GM12878 (cell line): ENCODE data around the gene TFF1. TPM values are rescaled to one million over a fixed set of nuclear protein-coding genes. Genes with fewer than 3 reads are reported as not detected.

Experiments used
- ATAC-seq: fragments of 200-7000 bp; cut with Tn5 transposase; 3 replicates; pipeline ENCODE4 v1.9.1; 2020; ENCODE audit warnings: mild to moderate bottlenecking, moderate library complexity
- BruUV-seq: library from RNA; stranded (reverse); fragments of 400-500 nt; replicated peaks from 2 replicates; lab custom pipeline; 2021; lab: Mats Ljungman, UMichigan
- CTCF ChIA-PET: fragments of 300-600 bp; sonication (Branson Sonifier 250); formaldehyde crosslinking; extraction: SDS; loops from one replicate; lab custom pipeline; 2021; ENCODE audit warnings: inconsistent platforms; lab: Yijun Ruan, JAX
- POLR2A ChIA-PET: fragments of 350-600 bp; formaldehyde crosslinking; extraction: SDS; loops from one replicate; lab custom pipeline; 2021; ENCODE audit warnings: inconsistent platforms; lab: Charles Lee
- RAD21 ChIA-PET: fragments of 300-600 bp; sonication (Branson Sonifier 250); formaldehyde crosslinking; loops from one replicate; lab custom pipeline; 2023; ENCODE audit warnings: antibody characterized with exemption; ENCODE audit not compliant: unreplicated experiment; lab: Charles Lee
- SMC1A ChIA-PET: fragments of 300-600 bp; sonication (Branson Sonifier 250); formaldehyde crosslinking; loops from one replicate; lab custom pipeline; 2023; ENCODE audit not compliant: unreplicated experiment, uncharacterized antibody; lab: Charles Lee
- DNase-seq: peaks from one replicate; pipeline ENCODE4 v3.0.0-alpha.2; 2011; ENCODE audit warnings: low read depth, low spot score
- FAIRE-seq: peaks from 3 replicates; lab custom pipeline; 2011; peaks lifted over from hg19 to GRCh38; lab: Jason Lieb, UNC
- H2AFZ ChIP-seq: 2 replicates; pipeline ENCODE4 v1.6.0; 2011; ENCODE audit warnings: low read depth, low read length, control low read depth; ENCODE audit not compliant: control insufficient read depth
- H3K27ac ChIP-seq: 2 replicates; pipeline ENCODE4 v1.5.1; 2011; ENCODE audit warnings: control low read depth; ENCODE audit not compliant: control insufficient read depth, insufficient read depth
- H3K27me3 ChIP-seq, 2 experiments: replicated peaks in 1 of 2; 2 replicates each; pipeline versions ENCODE4 v1.6.0 to v1.6.1; 2011; ENCODE audit warnings: low read length in 1 of 2; ENCODE audit not compliant: control insufficient read depth in 2 of 2, insufficient read depth in 2 of 2
- H3K36me3 ChIP-seq, 2 experiments: 2 replicates each; pipeline ENCODE4 v1.5.1; 2011; ENCODE audit warnings: low read length in 1 of 2; ENCODE audit not compliant: control insufficient read depth in 2 of 2, insufficient read depth in 2 of 2
- H3K4me1 ChIP-seq: 2 replicates; pipeline ENCODE4 v1.6.1; 2011; ENCODE audit warnings: mild to moderate bottlenecking, low read length, moderate library complexity, mixed read lengths; ENCODE audit not compliant: control insufficient read depth, insufficient read depth
- H3K4me2 ChIP-seq: 2 replicates; pipeline ENCODE4 v1.6.0; 2011; ENCODE audit warnings: control low read depth; ENCODE audit not compliant: control insufficient read depth, insufficient read depth
- H3K4me3 ChIP-seq: fragments of 200-600 bp; sonication (generic); 2 replicates; pipeline ENCODE4 v1.5.1; 2016
- H3K79me2 ChIP-seq: 2 replicates; pipeline ENCODE4 v1.6.0; 2011; ENCODE audit warnings: low read length; ENCODE audit not compliant: control insufficient read depth, insufficient read depth
- H3K9ac ChIP-seq: 2 replicates; pipeline ENCODE4 v1.8.0; 2011; ENCODE audit warnings: low read length, control low read depth, mixed read lengths; ENCODE audit not compliant: control insufficient read depth, insufficient read depth
- H3K9me3 ChIP-seq: replicated peaks from 3 replicates; pipeline ENCODE4 v1.5.1; 2011; ENCODE audit warnings: mild to moderate bottlenecking, low read length; ENCODE audit not compliant: control insufficient read depth, insufficient read depth
- H4K20me1 ChIP-seq: 2 replicates; pipeline ENCODE4 v1.6.0; 2011; ENCODE audit not compliant: control insufficient read depth, insufficient read depth
- ASH2L ChIP-seq: fragments of 300-600, 200-600 bp; sonication (generic); IDR thresholded peaks from 2 replicates; pipeline ENCODE4 v1.6.1; 2017; ENCODE audit warnings: low read depth, mild to moderate bottlenecking, borderline replicate concordance
- BRCA1 ChIP-seq: IDR thresholded peaks from 2 replicates; pipeline ENCODE4 v1.6.1; 2011; ENCODE audit warnings: low read depth, low read length, improper control_type of control experiment
- CEBPB ChIP-seq, 2 experiments: fragments of 150-350 bp in 1 of 2; IDR thresholded peaks; 2 replicates each; pipeline ENCODE4 v1.6.1; 2012 to 2014; ENCODE audit warnings: low read depth in 2 of 2, low read length in 2 of 2, borderline replicate concordance in 1 of 2, inconsistent platforms in 1 of 2
- ETV6 ChIP-seq, 2 experiments: fragments of 450-650 bp in 1 of 2; IDR thresholded peaks in 1 of 2; conservative IDR thresholded peaks in 1 of 2; 2 replicates each; pipeline ENCODE4 v1.6.1; 2014; ENCODE audit warnings: antibody characterized with exemption in 1 of 2, borderline replicate concordance in 1 of 2, low read depth in 1 of 2, mild to moderate bottlenecking in 1 of 2, moderate library complexity in 1 of 2
- IRF4 ChIP-seq: IDR thresholded peaks from 2 replicates; pipeline ENCODE4 v1.6.1; 2011; ENCODE audit warnings: low read depth, low read length
- TCF12 ChIP-seq: IDR thresholded peaks from 2 replicates; pipeline ENCODE4 v1.6.1; 2011; ENCODE audit warnings: low read depth, mild to moderate bottlenecking, low read length
- TCF3 ChIP-seq: IDR thresholded peaks from 2 replicates; pipeline ENCODE4 v1.6.1; 2012; ENCODE audit warnings: low read depth, mild to moderate bottlenecking, low read length, borderline replicate concordance; ENCODE audit not compliant: insufficient read depth
- YBX1 ChIP-seq: fragments of 450-650 bp; IDR thresholded peaks from 2 replicates; pipeline ENCODE4 v1.6.1; 2016; ENCODE audit warnings: antibody characterized with exemption
- ZNF622 ChIP-seq: fragments of 450-650 bp; IDR thresholded peaks from 2 replicates; pipeline ENCODE4 v1.6.1; 2017; ENCODE audit warnings: mild to moderate bottlenecking, inconsistent platforms
- ZSCAN29 ChIP-seq: fragments of 450-650 bp; IDR thresholded peaks from 2 replicates; pipeline ENCODE4 v1.6.1; 2017; ENCODE audit warnings: mild to moderate bottlenecking, moderate library complexity
- WGBS: methylation state at CpG from one replicate; pipeline ENCODE4 v1.1.6; 2016; ENCODE audit warnings: low lambda C conversion rate; ENCODE audit not compliant: insufficient replicate concordance, insufficient coverage; ENCODE audit errors: missing lambda C conversion rate; 5-methylcytosine and 5-hydroxymethylcytosine counted together
- in situ Hi-C: fragments of 300-500 bp; cut with MboI; formaldehyde crosslinking; loops from 9 replicates; pipeline ENCODE4 v1.14.3; 2018; ENCODE audit warnings: mixed read lengths
- intact Hi-C: fragments of 100-400 bp; cut with micrococcal nuclease; formaldehyde crosslinking; loops from one replicate; pipeline ENCODE4 v1.14.2; 2022; ENCODE audit not compliant: unreplicated experiment
- polyA plus RNA-seq, 11 experiments: library from polyadenylated mRNA; depleted of rRNA in 4 of 11; unstranded in 6 of 11; stranded (reverse) in 5 of 11; fragments of >200 nt; fragmentation: Nextera tagmentation in 4 of 11; fragmentation: Illumina TruSeq in 1 of 11; extraction: Ambion mirVana in 4 of 11; extraction: Trizol in 1 of 11; gene quantifications; 1 replicate in 1 of 11; 2 replicates in 10 of 11; pipeline versions ENCODE4 v1.2.1 to v1.2.3, GENCODE V29; 2011 to 2016; ENCODE audit warnings: inconsistent platforms in 2 of 11, missing spikeins in 2 of 11, low read depth in 1 of 11
- total RNA-seq, 4 experiments: library from RNA; depleted of rRNA in 3 of 4; stranded (reverse); fragments of >200 nt in 3 of 4; fragmentation: Illumina TruSeq in 1 of 4; extraction: Trizol in 1 of 4; gene quantifications; 2 replicates each; pipeline versions ENCODE4 v1.2.1 to v1.2.3, GENCODE V29; 2013 to 2021
- TF ChIP-seq, protein P1 (sequence below): IDR thresholded peaks from 2 replicates; pipeline ENCODE4 v1.6.1; 2011; ENCODE audit warnings: low read depth, mild to moderate bottlenecking, low read length, moderate library complexity, borderline replicate concordance; ENCODE audit errors: extremely low read depth
- TF ChIP-seq, protein P2 (sequence below): fragments of 450-650 bp; IDR thresholded peaks from 2 replicates; pipeline ENCODE4 v1.6.1; 2017; ENCODE audit warnings: antibody characterized with exemption, mild to moderate bottlenecking, moderate library complexity
- TF ChIP-seq, protein P3 (sequence below): fragments of 450-650 bp; IDR thresholded peaks from 2 replicates; pipeline ENCODE4 v1.6.1; 2017; ENCODE audit warnings: mild to moderate bottlenecking, moderate library complexity
- TF ChIP-seq, protein P4 (sequence below): fragments of 450-650 bp; IDR thresholded peaks from 2 replicates; pipeline ENCODE4 v1.6.1; 2014; ENCODE audit warnings: mild to moderate bottlenecking

TFF1 gene
- total and polyA plus RNA-seq, 10 of the 15 experiments (the other 5 are each of a cell fraction or from before 2014, with no cell fraction given), result 0.13 TPM; not detected in 9

DNA sequence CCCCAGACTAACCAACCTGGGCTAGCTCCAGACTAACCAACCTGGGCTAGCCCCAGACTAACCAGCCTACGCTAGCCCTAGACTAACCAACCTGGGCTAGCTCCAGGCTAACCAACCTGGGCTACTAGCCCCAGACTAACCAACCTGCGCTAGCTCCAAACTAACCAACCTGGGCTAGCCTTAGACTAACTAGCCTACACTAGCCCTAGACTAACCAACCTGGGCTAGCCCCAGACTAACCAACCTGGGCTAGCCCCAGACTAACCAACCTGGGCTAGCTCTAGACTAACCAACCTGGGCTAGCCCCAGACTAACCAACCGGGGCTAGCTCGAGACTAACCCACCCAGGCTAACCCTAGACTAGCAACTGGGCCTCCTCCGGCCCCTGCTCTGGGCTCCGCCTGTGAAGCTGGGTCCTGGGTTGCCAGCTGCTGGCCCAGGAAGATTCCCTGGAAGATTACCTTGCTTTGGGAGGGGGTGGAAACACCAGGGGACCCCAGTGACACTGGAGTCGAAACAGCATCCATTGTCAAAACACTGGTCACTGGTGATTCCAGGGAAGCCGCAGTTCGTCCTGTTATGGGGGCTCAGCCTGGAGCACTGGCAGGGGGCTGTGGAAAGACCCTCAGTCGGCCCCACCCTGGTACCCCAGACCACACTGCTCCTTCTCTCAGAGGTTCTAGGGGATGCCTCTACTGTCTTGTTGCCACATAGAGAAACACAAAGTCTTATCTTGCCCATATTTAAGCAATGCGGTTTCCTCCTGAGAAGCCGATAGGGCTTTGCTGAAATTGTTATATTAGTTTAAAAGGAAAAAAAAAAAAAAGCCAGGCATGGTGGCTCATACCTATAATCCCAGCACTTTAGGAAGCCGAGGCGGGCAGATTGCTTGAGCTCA is 16.7 kb downstream of the TFF1 start:
- ATAC-seq, result no peak
- POLR2A ChIA-PET, result interaction anchor here (0.7 kb wide), 1 partner anchor 88 kb away, joined by 4 read pairs; no protein-coding TSS in a partner anchor
- H3K4me3 ChIP-seq, result no peak overlapping the region
- TF ChIP-seq ZSCAN29, result no peak
- TF ChIP-seq, protein P1, sequence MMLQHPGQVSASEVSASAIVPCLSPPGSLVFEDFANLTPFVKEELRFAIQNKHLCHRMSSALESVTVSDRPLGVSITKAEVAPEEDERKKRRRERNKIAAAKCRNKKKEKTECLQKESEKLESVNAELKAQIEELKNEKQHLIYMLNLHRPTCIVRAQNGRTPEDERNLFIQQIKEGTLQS, result no peak
- TF ChIP-seq, protein P2, sequence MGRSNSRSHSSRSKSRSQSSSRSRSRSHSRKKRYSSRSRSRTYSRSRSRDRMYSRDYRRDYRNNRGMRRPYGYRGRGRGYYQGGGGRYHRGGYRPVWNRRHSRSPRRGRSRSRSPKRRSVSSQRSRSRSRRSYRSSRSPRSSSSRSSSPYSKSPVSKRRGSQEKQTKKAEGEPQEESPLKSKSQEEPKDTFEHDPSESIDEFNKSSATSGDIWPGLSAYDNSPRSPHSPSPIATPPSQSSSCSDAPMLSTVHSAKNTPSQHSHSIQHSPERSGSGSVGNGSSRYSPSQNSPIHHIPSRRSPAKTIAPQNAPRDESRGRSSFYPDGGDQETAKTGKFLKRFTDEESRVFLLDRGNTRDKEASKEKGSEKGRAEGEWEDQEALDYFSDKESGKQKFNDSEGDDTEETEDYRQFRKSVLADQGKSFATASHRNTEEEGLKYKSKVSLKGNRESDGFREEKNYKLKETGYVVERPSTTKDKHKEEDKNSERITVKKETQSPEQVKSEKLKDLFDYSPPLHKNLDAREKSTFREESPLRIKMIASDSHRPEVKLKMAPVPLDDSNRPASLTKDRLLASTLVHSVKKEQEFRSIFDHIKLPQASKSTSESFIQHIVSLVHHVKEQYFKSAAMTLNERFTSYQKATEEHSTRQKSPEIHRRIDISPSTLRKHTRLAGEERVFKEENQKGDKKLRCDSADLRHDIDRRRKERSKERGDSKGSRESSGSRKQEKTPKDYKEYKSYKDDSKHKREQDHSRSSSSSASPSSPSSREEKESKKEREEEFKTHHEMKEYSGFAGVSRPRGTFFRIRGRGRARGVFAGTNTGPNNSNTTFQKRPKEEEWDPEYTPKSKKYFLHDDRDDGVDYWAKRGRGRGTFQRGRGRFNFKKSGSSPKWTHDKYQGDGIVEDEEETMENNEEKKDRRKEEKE, result no peak
- no peak for TF ChIP-seq TCF12
- no peak for TF ChIP-seq YBX1
- TF ChIP-seq ZNF622, result no peak
- TF ChIP-seq CEBPB (IDR thresholded peaks at IDR 0.05; ENCODE audit: borderline replicate concordance in 1 of 2, low read depth in 2 of 2, low read length in 2 of 2), result no peak
- TF ChIP-seq ETV6 (conservative IDR thresholded peaks at IDR 0.05 in 1 of 2, IDR thresholded peaks at IDR 0.05 in 1 of 2; ENCODE audit: borderline replicate concordance in 1 of 2, low read depth in 1 of 2), result no peak
- no peak for TF ChIP-seq ASH2L
- TF ChIP-seq BRCA1, result no peak
- TF ChIP-seq, protein P3, sequence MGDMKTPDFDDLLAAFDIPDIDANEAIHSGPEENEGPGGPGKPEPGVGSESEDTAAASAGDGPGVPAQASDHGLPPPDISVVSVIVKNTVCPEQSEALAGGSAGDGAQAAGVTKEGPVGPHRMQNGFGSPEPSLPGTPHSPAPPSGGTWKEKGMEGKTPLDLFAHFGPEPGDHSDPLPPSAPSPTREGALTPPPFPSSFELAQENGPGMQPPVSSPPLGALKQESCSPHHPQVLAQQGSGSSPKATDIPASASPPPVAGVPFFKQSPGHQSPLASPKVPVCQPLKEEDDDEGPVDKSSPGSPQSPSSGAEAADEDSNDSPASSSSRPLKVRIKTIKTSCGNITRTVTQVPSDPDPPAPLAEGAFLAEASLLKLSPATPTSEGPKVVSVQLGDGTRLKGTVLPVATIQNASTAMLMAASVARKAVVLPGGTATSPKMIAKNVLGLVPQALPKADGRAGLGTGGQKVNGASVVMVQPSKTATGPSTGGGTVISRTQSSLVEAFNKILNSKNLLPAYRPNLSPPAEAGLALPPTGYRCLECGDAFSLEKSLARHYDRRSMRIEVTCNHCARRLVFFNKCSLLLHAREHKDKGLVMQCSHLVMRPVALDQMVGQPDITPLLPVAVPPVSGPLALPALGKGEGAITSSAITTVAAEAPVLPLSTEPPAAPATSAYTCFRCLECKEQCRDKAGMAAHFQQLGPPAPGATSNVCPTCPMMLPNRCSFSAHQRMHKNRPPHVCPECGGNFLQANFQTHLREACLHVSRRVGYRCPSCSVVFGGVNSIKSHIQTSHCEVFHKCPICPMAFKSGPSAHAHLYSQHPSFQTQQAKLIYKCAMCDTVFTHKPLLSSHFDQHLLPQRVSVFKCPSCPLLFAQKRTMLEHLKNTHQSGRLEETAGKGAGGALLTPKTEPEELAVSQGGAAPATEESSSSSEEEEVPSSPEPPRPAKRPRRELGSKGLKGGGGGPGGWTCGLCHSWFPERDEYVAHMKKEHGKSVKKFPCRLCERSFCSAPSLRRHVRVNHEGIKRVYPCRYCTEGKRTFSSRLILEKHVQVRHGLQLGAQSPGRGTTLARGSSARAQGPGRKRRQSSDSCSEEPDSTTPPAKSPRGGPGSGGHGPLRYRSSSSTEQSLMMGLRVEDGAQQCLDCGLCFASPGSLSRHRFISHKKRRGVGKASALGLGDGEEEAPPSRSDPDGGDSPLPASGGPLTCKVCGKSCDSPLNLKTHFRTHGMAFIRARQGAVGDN, result no peak
- TF ChIP-seq, protein P4, sequence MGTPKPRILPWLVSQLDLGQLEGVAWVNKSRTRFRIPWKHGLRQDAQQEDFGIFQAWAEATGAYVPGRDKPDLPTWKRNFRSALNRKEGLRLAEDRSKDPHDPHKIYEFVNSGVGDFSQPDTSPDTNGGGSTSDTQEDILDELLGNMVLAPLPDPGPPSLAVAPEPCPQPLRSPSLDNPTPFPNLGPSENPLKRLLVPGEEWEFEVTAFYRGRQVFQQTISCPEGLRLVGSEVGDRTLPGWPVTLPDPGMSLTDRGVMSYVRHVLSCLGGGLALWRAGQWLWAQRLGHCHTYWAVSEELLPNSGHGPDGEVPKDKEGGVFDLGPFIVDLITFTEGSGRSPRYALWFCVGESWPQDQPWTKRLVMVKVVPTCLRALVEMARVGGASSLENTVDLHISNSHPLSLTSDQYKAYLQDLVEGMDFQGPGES, result no peak
- TF ChIP-seq IRF4, result no peak
- no peak for TF ChIP-seq TCF3

More for the DNA sequence above, 16.7 kb downstream of the TFF1 start:
- no TSS peak for BruUV-seq
- ChIA-PET SMC1A (interaction anchor here (0.6 to 1.3 kb wide), 2 partner anchors 10 to 20 kb away, joined by 3 to 10 read pairs; no protein-coding TSS in a partner anchor), RAD21 (interaction anchor here (0.7 kb wide), 1 partner anchor 46 kb away, joined by 4 read pairs; the partner anchor contains the start of gene TMPRSS3), CTCF (interaction anchor here (1.0 to 1.5 kb wide), 2 partner anchors 91 to 232 kb away, joined by 3 to 4 read pairs; no protein-coding TSS in a partner anchor)
- no peak overlapping the region for H3K4me2 ChIP-seq
- H4K20me1 ChIP-seq, result no peaks in the 10 kb centered on the region
- no peaks in the 10 kb centered on the region for H3K27me3 ChIP-seq
- peaks cover 5% of the 10 kb centered on the region; the same call in 2 of the 3 replicates for H3K9me3 ChIP-seq
- no peak overlapping the region for H2AFZ ChIP-seq
- DNase-seq, result no peak
- H3K9ac ChIP-seq, result no peak overlapping the region
- no peaks in the 10 kb centered on the region for H3K79me2 ChIP-seq
- no peak overlapping the region for H3K27ac ChIP-seq
- WGBS, result 48% methylated on average over 14 of the region's 14 CpGs
- no peak for FAIRE-seq
- in situ Hi-C loops (no loop called here), intact Hi-C loops (no loop called here)
- H3K4me1 ChIP-seq, result no peaks in the 10 kb centered on the region
- no peaks in the 10 kb centered on the region for H3K36me3 ChIP-seq
